Panc1 (cell line): ENCODE data around the gene S100A4. TPM values are rescaled to one million over a fixed set of nuclear protein-coding genes. Genes with fewer than 3 reads are reported as not detected.

Experiments
- total RNA-seq: library from RNA; stranded (reverse); gene quantifications from one replicate; pipeline ENCODE4 v1.2.1, GENCODE V29; 2021; ENCODE audit not compliant: unreplicated experiment

S100A4 gene
- total RNA-seq, 1 experiment from 2014 or later = 773 TPM

Other genes with a start within 250 kb of the S100A4 start
- gene PGLYRP3, start 232.9 kb downstream of the S100A4 start, total RNA-seq = not detected
- not detected for gene PGLYRP4, start 197.0 kb downstream of the S100A4 start, total RNA-seq
- 0.44 TPM for gene S100A9, start 188.0 kb downstream of the S100A4 start, total RNA-seq
- gene S100A12, start 170.2 kb downstream of the S100A4 start, total RNA-seq = not detected
- gene S100A8, start 154.7 kb downstream of the S100A4 start, total RNA-seq = not detected
- not detected for gene S100A7A, start 129.3 kb downstream of the S100A4 start, total RNA-seq
- not detected for gene S100A7, start 85.2 kb downstream of the S100A4 start, total RNA-seq
- 1,986 TPM for gene S100A6, start 9.8 kb downstream of the S100A4 start, total RNA-seq
- gene S100A5, start 4.9 kb downstream of the S100A4 start, total RNA-seq = 0.72 TPM
- gene S100A3, start 3.5 kb upstream of the S100A4 start, total RNA-seq = 12.0 TPM
- gene S100A2, start 20.0 kb upstream of the S100A4 start, total RNA-seq = 6.2 TPM
- 61.6 TPM for gene S100A16, start 67.3 kb upstream of the S100A4 start, total RNA-seq
- gene S100A14, start 70.5 kb upstream of the S100A4 start, total RNA-seq = 0.57 TPM
- 111 TPM for gene S100A13, start 81.7 kb upstream of the S100A4 start, total RNA-seq
- gene S100A1, start 82.6 kb upstream of the S100A4 start, total RNA-seq = 2.9 TPM
- 87.0 TPM for gene CHTOP, start 88.3 kb upstream of the S100A4 start, total RNA-seq
- 46.8 TPM for gene SNAPIN, start 112.9 kb upstream of the S100A4 start, total RNA-seq
- gene ILF2, start 125.2 kb upstream of the S100A4 start, total RNA-seq = 221 TPM
- 0.36 TPM for gene NPR1, start 132.9 kb upstream of the S100A4 start, total RNA-seq
- 77.3 TPM for gene INTS3, start 182.2 kb upstream of the S100A4 start, total RNA-seq
- gene SLC27A3, start 229.6 kb upstream of the S100A4 start, total RNA-seq = 8.0 TPM